SU-DHL-6 (cell line): ENCODE data around the gene CDH13.

Source experiments
- H2AFZ ChIP-seq: fragments of 200-600 bp; sonication (generic); 2 replicates; pipeline ENCODE4 v1.6.1; 2014; ENCODE audit warnings: low read depth, mild to moderate bottlenecking, moderate library complexity, mixed read lengths, antibody characterized with exemption, low read length; ENCODE audit not compliant: severe bottlenecking
- H3F3A ChIP-seq: fragments of 200-600 bp; shearing (Covaris generic); 2 replicates; pipeline ENCODE4 v1.6.0; 2016; ENCODE audit warnings: antibody characterized with exemption, mild to moderate bottlenecking; ENCODE audit not compliant: insufficient read depth
- H3K27ac ChIP-seq: fragments of 200-600 bp; sonication (generic); 2 replicates; pipeline ENCODE4 v1.5.1; 2016; ENCODE audit warnings: low read depth, mild to moderate bottlenecking, low read length, moderate library complexity, mixed read lengths
- H3K27me3 ChIP-seq: fragments of 200-600 bp; sonication (generic), shearing (Covaris generic); 2 replicates; pipeline ENCODE4 v1.6.0; 2014; ENCODE audit warnings: mild to moderate bottlenecking, low read length
- H3K36me3 ChIP-seq: fragments of 200-600 bp; sonication (generic); 2 replicates; pipeline ENCODE4 v1.6.1; 2014; ENCODE audit warnings: mild to moderate bottlenecking, low read length, mixed read lengths
- H3K4me2 ChIP-seq: fragments of 300-600, 200-600 bp; shearing (Covaris generic), sonication (generic); 2 replicates; pipeline ENCODE4 v1.6.0; 2014; ENCODE audit warnings: low read length, low read depth, mild to moderate bottlenecking; ENCODE audit not compliant: poor library complexity, severe bottlenecking
- H3K4me3 ChIP-seq: fragments of 200-600 bp; sonication (generic); 2 replicates; pipeline ENCODE4 v1.5.1; 2014; ENCODE audit warnings: antibody characterized with exemption, low read length, mild to moderate bottlenecking, mixed read lengths; ENCODE audit not compliant: insufficient read depth, poor library complexity, severe bottlenecking
- H3K79me2 ChIP-seq: fragments of 200-600 bp; sonication (generic); 2 replicates; pipeline ENCODE4 v1.6.1; 2014; ENCODE audit warnings: mild to moderate bottlenecking, low read length, moderate library complexity; ENCODE audit not compliant: insufficient read depth
- H3K9ac ChIP-seq: fragments of 200-600 bp; sonication (generic); 2 replicates; pipeline ENCODE4 v1.7.0; 2014; ENCODE audit warnings: mild to moderate bottlenecking, low read length
- H3K9me2 ChIP-seq: fragments of 200-600 bp; sonication (generic); replicated peaks from 2 replicates; pipeline ENCODE4 v1.6.1; 2014; ENCODE audit warnings: low read length; ENCODE audit not compliant: insufficient read depth
- H3K9me3 ChIP-seq: fragments of 200-600 bp; sonication (generic); 2 replicates; pipeline ENCODE4 v1.6.1; 2014; ENCODE audit warnings: low read length, mixed read lengths; ENCODE audit not compliant: insufficient read depth
- H4K20me1 ChIP-seq: fragments of 200-600 bp; sonication (generic); 2 replicates; pipeline ENCODE4 v1.6.1; 2014; ENCODE audit warnings: low read depth, mild to moderate bottlenecking, antibody characterized with exemption, low read length, moderate library complexity, mixed read lengths
- CTCF ChIP-seq: fragments of 200-600 bp; sonication (generic); IDR thresholded peaks from one replicate; pipeline ENCODE4 v1.5.1; 2017; ENCODE audit warnings: antibody characterized with exemption, mild to moderate bottlenecking, low read length, moderate library complexity; ENCODE audit not compliant: insufficient read depth, poor library complexity, severe bottlenecking
- EZH2phosphoT487 ChIP-seq: fragments of 200-600 bp; sonication (generic), shearing (Covaris generic); conservative IDR thresholded peaks from 2 replicates; pipeline ENCODE4 v1.6.1; 2018; ENCODE audit warnings: mild to moderate bottlenecking, antibody characterized with exemption, low read length, moderate library complexity, mixed read lengths

The CDH13 gene

GRCh38 chr16:82864332-82865040 lies 237.7 kb downstream of the CDH13 start:
- no peaks in the 10 kb centered on the region for H3K9me3 ChIP-seq
- no peaks in the 10 kb centered on the region for H3K79me2 ChIP-seq
- H3K27ac ChIP-seq = no peak overlapping the region
- TF ChIP-seq EZH2phosphoT487 = no peak
- no peak for TF ChIP-seq CTCF
- no peaks in the 10 kb centered on the region for H3K36me3 ChIP-seq
- no peaks in the 10 kb centered on the region for H4K20me1 ChIP-seq
- H3K9ac ChIP-seq = no peak overlapping the region
- H3K27me3 ChIP-seq = no peaks in the 10 kb centered on the region
- H2AFZ ChIP-seq = no peak overlapping the region
- no peaks in the 10 kb centered on the region for H3F3A ChIP-seq
- H3K4me3 ChIP-seq = no peak overlapping the region
- H3K9me2 ChIP-seq = no peaks in the 10 kb centered on the region
- no peak overlapping the region for H3K4me2 ChIP-seq

GRCh38 chr16:82865412-82865811 lies 238.6 kb downstream of the CDH13 start:
- Histone ChIP-seq H3K4me2 (no peak overlapping the region), H3K36me3 (no peaks in the 10 kb centered on the region), H4K20me1 (no peaks in the 10 kb centered on the region), H3F3A (no peaks in the 10 kb centered on the region), H3K27ac (no peak overlapping the region), H3K9ac (no peak overlapping the region), H2AFZ (no peak overlapping the region), H3K27me3 (no peaks in the 10 kb centered on the region), H3K79me2 (no peaks in the 10 kb centered on the region), H3K9me3 (no peaks in the 10 kb centered on the region), H3K4me3 (no peak overlapping the region), H3K9me2 (no peaks in the 10 kb centered on the region)
- TF ChIP-seq CTCF (no peak), EZH2phosphoT487 (no peak)

- Histone ChIP-seq H3K4me2 (no peak overlapping the region), H4K20me1 (no peaks in the 10 kb centered on the region), H3K79me2 (no peaks in the 10 kb centered on the region), H3K27me3 (no peaks in the 10 kb centered on the region), H3K4me3 (no peak overlapping the region), H3K36me3 (no peaks in the 10 kb centered on the region), H3F3A (no peaks in the 10 kb centered on the region), H3K27ac (no peak overlapping the region), H3K9ac (no peak overlapping the region), H3K9me3 (no peaks in the 10 kb centered on the region), H2AFZ (no peak overlapping the region), H3K9me2 (no peaks in the 10 kb centered on the region)
- TF ChIP-seq EZH2phosphoT487 = no peak
Measured at GRCh38 chr16:82867485-82867884, 240.7 kb downstream of the CDH13 start.

- Histone ChIP-seq H3K4me2 (no peak overlapping the region), H3K79me2 (no peaks in the 10 kb centered on the region), H3K4me3 (no peak overlapping the region), H3K9me2 (no peaks in the 10 kb centered on the region), H3K36me3 (no peaks in the 10 kb centered on the region), H3K9ac (no peak overlapping the region), H3K27me3 (no peaks in the 10 kb centered on the region), H3K9me3 (no peaks in the 10 kb centered on the region), H2AFZ (no peak overlapping the region), H3K27ac (no peak overlapping the region), H3F3A (no peaks in the 10 kb centered on the region), H4K20me1 (no peaks in the 10 kb centered on the region)
- TF ChIP-seq EZH2phosphoT487 = no peak
- TF ChIP-seq CTCF = no peak
Measured at GRCh38 chr16:82874271-82874670, 247.5 kb downstream of the CDH13 start.
